Activated naive CD4-positive, alpha-beta T cell treated with anti-CD3 and anti-CD28 coated beads, Interleukin-2, amount 50 U/mL, for 24 hours (primary cell): ENCODE data around the gene BLVRB.

Experiments
- H3K27ac Mint-ChIP-seq: one replicate; pipeline ENCODE4 v1.8.0; 2021; ENCODE audit warnings: mild to moderate bottlenecking, mixed read lengths
- H3K27me3 Mint-ChIP-seq: one replicate; pipeline ENCODE4 v1.8.0; 2021; ENCODE audit warnings: mixed read lengths
- H3K36me3 Mint-ChIP-seq: one replicate; pipeline ENCODE4 v1.8.0; 2021; ENCODE audit warnings: mixed read lengths
- H3K4me1 Mint-ChIP-seq: one replicate; pipeline ENCODE4 v1.8.0; 2021; ENCODE audit warnings: mixed read lengths
- H3K4me3 Mint-ChIP-seq: one replicate; pipeline ENCODE4 v1.8.0; 2021; ENCODE audit warnings: mild to moderate bottlenecking, mixed read lengths
- H3K9me3 Mint-ChIP-seq: one replicate; pipeline ENCODE4 v1.8.0; 2021; ENCODE audit warnings: mixed read lengths

Gene BLVRB

DNA sequence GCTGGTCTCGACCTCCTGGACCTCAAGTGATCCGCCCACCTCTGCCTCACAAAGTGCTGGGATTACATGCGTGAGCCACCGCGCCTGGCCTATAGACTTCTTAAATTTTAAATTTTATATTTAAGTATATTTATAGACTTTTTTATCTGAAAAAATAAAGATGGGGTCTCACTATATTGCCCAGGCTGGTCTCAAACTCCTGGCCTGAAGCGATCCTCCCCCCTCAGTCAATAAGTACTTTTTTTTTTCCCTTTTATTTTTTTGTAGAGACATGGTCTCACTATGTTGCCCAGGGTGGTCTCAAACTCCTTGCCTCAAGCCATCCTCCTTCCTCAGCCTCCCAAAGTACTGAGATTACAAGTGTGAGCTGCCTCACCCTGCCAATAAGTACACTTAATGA, 41.6 kb downstream of the BLVRB start:
- Mint-ChIP-seq H3K27ac (peak overlapping the region; percentile 82), H3K4me3 (peak overlapping the region; percentile 98), H3K27me3 (no peaks in the 10 kb centered on the region), H3K9me3 (no peaks in the 10 kb centered on the region), H3K4me1 (peaks cover 28% of the 10 kb centered on the region), H3K36me3 (peaks cover 6% of the 10 kb centered on the region)

DNA sequence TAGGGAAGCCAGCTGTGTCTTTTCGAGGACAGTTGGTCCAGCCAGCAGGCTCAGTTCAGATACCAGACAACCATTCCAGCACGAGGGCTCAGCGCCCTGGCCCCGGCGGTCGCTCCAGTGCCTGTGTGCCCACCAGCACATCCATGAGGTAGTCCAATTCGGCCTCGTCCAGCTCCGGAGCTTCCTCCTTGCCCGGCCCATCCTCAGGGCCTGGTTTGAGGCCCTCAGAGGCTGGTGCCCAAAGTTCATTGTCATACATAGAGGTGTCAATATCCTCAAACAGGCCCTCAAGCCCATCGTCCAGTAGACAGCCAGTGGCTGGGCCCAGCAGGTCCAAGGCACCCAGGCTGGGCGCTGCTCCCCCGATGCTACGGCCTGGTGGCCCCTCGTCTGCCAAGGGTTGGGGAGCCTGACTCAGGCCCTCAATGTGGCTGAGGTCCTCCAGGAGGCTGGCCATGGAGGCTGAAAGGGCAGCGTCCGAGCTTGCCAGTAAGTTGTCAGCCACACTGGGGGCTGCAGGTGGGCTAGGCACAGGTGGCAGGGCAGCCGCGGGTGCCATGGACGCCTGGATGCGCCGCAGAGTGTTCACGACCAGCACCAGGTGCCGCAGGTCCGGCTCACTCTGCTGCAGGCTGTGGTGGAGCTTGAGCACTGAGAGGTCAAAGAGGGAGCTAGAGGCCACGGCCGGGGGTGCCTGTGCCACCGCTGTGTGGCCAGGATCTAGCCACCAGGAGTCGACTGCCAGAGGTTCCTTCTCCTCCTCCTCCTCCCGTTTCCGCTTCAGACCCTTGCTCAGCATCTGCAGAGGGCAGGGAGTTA, 42.6 kb downstream of the BLVRB start:
- Mint-ChIP-seq H3K9me3 (no peaks in the 10 kb centered on the region), H3K27ac (peak overlapping the region; percentile 56), H3K36me3 (peaks cover 6% of the 10 kb centered on the region), H3K27me3 (no peaks in the 10 kb centered on the region), H3K4me1 (peaks cover 29% of the 10 kb centered on the region), H3K4me3 (peak overlapping the region; percentile 98)

DNA sequence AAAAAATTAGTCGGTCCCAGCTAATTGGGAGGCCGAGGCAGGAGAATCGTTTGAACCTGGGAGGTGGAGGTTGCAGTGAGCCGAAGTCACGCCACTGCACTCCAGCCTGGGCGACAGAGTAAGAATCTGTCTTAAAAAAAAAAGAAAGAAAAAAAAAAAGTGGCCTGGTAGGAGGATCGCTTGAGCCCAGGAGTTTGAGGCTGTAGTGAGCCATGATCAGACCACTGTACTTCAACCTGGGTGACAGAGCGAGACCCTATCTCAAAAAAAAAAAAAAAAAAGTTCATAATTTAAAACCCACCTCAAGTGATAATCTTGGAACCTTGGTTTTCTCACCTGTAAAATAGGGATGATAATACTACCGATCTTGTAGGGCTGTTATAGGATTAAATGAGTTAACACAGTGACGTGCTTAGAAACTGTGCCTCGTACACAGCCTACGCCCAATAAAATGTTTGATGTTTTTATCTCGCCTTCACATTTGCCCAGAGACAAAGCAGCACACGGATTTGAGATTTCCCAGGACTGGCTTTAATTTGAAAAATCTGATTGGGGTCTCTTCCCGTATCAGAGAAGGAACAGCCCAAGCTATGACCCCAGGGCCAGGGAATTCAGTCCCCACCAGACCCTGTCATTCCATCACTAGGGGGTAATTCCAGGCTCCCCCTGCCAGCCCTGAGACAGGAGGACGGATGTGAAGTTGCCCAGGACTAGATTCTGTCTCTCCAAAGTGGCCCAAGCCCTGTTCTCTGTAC, 43.4 kb downstream of the BLVRB start:
- Mint-ChIP-seq H3K36me3 (peaks cover 6% of the 10 kb centered on the region), H3K9me3 (no peaks in the 10 kb centered on the region), H3K4me1 (peaks cover 32% of the 10 kb centered on the region), H3K27me3 (no peaks in the 10 kb centered on the region), H3K4me3 (peak overlapping the region; percentile 98), H3K27ac (peak overlapping the region; percentile 56)

DNA sequence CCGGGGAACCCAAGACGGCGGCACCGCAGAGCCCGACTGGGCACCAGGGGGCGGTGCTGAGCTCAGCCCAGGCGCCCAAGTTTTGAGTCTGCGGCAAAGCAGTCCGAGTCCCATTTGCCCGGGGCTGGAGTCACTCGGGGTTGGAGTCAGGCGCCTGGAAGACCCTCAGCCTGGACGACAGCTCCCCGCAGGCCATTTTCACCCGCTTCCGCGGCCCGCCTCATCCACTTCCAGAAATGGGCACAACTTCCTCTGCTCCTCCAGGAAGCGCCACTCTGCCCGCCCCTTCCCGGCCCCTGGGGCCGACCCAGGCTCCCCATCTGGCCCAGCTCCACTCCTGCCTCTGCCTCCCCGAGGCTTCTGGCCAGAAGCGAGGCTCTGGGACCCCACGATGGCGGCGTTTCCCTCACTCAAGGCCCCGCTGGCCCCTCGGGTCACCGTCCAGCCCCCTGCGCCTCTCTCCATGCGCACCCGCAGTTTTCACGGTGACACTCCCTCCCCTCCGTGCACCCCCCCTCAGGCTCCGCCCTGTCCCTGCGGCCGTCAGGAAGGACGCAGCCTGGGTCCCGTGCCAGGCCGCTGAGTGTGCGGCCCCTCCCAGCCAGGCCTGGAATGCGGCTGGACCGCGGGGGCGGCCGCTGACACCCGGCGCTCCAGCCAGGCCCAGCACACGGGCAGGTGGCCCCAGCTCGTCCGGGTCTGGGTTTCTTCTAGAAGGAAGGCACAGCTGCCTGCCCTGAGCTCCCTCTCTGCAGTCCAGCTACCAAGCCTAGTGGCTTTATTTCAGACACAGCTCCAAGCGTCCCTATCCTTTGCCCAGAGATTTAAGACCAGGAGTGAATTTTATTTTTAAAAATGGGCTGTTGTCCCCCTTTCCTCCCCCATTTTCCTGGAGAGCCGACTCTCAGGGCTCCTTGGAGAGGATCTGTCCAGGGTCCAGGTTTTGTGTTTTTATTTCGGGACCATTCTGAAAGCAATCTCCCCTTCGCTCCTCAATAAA, 44.5 kb downstream of the BLVRB start:
- Mint-ChIP-seq H3K27me3 (no peaks in the 10 kb centered on the region), H3K27ac (peak overlapping the region; percentile 86), H3K4me3 (peak overlapping the region; percentile 98), H3K9me3 (no peaks in the 10 kb centered on the region), H3K4me1 (peaks cover 33% of the 10 kb centered on the region), H3K36me3 (peaks cover 6% of the 10 kb centered on the region)

DNA sequence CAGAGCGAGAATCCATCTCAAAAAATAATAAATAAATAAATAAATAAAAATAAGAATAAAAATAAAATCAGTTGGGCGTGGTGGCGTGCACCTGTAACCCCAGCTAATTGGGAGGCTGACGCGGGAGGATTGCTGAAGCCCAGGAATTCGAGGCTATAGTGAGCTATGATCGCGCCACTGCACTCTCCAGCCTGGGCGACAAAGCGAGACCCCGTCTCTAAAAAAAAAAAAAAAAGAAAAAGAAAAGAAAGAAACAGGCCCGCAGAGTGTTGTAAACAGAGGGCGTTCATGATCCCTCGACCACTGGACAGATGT, 45.1 kb downstream of the BLVRB start:
- H3K27ac Mint-ChIP-seq: peak overlapping the region; percentile 65
- no peaks in the 10 kb centered on the region for H3K9me3 Mint-ChIP-seq
- peaks cover 6% of the 10 kb centered on the region for H3K36me3 Mint-ChIP-seq
- H3K4me1 Mint-ChIP-seq: peaks cover 30% of the 10 kb centered on the region
- peak overlapping the region; percentile 98 for H3K4me3 Mint-ChIP-seq
- H3K27me3 Mint-ChIP-seq: no peaks in the 10 kb centered on the region

DNA sequence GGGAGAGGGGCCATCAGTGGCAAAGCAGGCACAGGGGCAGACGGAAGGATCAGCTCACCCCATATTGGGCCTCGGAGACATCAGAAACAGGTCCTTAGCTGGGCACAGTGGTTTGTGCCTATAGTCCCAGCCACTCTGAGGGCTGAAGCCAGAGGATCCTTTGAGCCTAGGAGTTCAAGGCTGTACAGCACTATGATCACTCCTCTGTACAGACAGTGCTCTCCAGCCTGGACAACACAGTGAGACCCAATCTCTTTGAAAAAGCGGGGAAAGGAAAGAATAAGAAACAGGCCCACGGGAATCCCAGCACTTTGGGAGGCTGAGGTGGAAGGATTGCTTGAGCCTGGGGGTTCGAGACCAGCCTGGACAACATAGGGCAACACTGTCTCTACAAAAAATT, 45.8 kb downstream of the BLVRB start:
- H3K27me3 Mint-ChIP-seq: no peaks in the 10 kb centered on the region
- H3K9me3 Mint-ChIP-seq: no peaks in the 10 kb centered on the region
- no peak overlapping the region for H3K27ac Mint-ChIP-seq
- H3K4me1 Mint-ChIP-seq: peaks cover 30% of the 10 kb centered on the region
- peaks cover 6% of the 10 kb centered on the region for H3K36me3 Mint-ChIP-seq
- peak overlapping the region; percentile 62 for H3K4me3 Mint-ChIP-seq

DNA sequence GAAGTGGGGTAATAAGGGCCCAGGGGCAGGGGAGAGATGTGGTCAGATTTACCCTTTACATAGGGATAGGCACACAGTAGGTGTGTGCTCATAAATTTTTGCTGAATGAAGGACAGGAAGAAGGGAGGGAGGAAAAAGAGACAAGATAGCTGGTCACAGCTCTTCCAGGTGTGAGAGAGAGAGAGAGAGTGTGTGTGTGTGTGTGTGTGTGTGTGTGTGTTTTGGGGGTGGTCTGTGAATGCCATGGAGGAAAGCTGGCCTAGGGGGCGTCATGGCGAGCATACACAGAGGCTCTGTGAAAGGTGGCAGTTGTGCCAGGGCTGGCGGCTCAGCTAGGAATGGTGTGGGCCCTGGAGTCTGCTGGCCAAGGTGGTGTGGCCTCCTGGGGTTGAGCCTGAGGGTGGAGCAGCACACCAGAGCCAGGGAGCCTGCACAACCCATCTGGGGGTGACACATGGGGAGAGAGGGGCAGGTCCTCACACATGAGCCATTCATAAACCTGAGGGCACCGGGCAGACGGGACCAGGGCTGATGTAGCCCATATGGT, 46.4 kb downstream of the BLVRB start:
- Mint-ChIP-seq H3K4me3 (no peak overlapping the region), H3K36me3 (peaks cover 2% of the 10 kb centered on the region), H3K4me1 (peaks cover 29% of the 10 kb centered on the region), H3K9me3 (no peaks in the 10 kb centered on the region), H3K27me3 (no peaks in the 10 kb centered on the region), H3K27ac (no peak overlapping the region)

DNA sequence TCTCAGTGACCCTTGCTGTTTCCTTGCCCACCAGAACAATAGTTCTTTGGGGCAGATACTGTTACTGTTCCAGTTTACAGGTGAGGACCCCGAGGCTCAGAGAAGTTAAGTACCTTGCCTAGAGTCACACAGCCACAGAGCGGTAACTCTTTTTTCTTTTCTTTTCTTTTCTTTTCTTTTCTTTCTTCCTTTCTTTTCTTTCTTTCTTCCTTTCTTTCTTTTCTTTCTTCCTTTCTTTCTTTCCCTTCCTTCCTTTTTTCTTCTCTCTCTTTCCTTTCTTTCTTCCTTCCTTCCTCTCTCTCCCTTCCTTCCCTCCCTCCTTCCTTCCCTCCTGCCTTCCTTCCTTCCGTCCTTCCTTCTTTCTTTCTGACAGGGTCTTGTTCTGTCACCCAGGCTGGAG, 47.5 kb downstream of the BLVRB start:
- Mint-ChIP-seq H3K4me1 (peaks cover 26% of the 10 kb centered on the region), H3K9me3 (no peaks in the 10 kb centered on the region), H3K4me3 (no peak overlapping the region), H3K27me3 (no peaks in the 10 kb centered on the region), H3K27ac (peak overlapping the region; percentile 33), H3K36me3 (peaks cover 2% of the 10 kb centered on the region)

DNA sequence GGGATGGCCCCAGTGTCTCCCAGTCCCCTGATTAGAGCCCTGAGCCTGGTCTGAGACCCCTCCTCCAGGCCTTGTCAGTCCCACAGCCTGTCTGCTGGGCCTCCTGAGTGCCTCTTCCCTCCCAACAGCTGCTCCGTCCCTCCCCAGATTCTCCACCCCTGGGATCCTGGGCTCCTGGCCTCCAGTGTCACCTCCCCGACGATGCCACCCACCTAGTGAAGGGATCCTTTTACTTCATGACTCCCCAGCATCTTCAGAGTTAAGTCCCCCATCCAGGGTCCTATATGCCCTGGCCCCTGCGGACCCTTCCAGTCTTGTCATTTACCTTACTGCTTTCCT, 47.9 kb downstream of the BLVRB start:
- Mint-ChIP-seq H3K4me1 (peaks cover 25% of the 10 kb centered on the region), H3K27ac (no peak overlapping the region), H3K36me3 (peaks cover 2% of the 10 kb centered on the region), H3K27me3 (no peaks in the 10 kb centered on the region), H3K4me3 (no peak overlapping the region), H3K9me3 (no peaks in the 10 kb centered on the region)

DNA sequence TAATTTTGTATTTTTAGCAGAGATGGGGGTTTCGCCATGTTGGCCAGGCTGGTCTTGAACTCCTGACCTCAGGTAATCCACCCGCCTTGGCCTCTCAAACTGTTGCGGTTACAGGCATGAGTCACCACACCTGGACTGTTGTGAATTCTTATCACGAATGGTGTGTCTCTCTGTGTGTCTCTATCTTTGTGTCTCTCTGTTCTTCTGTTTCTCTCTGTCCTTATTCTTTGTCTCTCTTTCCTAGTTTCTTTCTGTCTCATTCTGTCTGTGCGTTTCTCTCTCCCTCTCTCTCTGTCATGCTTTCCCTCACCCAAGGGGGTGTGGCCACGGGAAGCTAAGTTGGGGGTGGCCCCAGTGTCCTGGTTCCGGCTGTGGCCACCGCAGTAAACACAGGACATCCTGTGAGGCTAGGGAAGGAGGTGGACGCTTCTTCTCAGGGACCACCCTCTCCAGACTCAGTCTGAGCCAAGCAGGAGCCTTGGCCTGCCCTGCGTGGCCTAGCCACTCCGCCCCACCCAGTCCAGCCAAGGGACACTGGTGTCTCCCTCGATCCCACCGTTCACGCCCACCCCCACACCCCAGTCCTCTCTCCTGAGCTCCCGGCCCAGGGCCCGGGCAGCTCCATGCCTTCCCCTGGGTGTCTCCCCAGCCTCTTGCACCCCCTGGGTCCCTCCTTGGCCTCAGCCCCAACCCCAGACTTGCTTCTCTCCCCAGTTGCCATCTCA, 48.5 kb downstream of the BLVRB start:
- no peaks in the 10 kb centered on the region for H3K9me3 Mint-ChIP-seq
- H3K27me3 Mint-ChIP-seq: no peaks in the 10 kb centered on the region
- no peak overlapping the region for H3K27ac Mint-ChIP-seq
- peaks cover 19% of the 10 kb centered on the region for H3K4me1 Mint-ChIP-seq
- no peak overlapping the region for H3K4me3 Mint-ChIP-seq
- peaks cover under 1% of the 10 kb centered on the region for H3K36me3 Mint-ChIP-seq

DNA sequence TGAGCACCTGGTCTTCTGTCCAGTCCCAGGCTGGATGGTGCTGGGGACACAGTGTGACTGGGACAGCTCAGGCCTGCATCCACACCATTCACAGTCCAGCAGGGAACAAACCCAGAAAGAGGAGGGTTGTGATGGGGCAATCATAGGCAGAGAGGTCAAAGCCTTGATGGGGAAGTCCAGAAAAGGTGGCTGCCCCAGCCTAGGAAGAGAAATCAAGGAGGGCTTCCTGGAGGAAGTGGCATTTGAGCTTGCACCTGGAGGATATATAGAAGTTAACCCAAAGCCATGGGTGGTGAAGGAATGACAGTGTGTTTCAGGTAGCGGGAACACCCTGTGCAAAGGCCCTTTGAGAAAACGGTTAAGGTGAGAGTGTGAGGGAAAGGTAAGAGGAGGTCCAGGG, 49.8 kb downstream of the BLVRB start:
- no peaks in the 10 kb centered on the region for H3K36me3 Mint-ChIP-seq
- H3K27ac Mint-ChIP-seq: no peak overlapping the region
- H3K4me1 Mint-ChIP-seq: peaks cover 11% of the 10 kb centered on the region
- H3K4me3 Mint-ChIP-seq: no peak overlapping the region
- H3K9me3 Mint-ChIP-seq: no peaks in the 10 kb centered on the region
- no peaks in the 10 kb centered on the region for H3K27me3 Mint-ChIP-seq

DNA sequence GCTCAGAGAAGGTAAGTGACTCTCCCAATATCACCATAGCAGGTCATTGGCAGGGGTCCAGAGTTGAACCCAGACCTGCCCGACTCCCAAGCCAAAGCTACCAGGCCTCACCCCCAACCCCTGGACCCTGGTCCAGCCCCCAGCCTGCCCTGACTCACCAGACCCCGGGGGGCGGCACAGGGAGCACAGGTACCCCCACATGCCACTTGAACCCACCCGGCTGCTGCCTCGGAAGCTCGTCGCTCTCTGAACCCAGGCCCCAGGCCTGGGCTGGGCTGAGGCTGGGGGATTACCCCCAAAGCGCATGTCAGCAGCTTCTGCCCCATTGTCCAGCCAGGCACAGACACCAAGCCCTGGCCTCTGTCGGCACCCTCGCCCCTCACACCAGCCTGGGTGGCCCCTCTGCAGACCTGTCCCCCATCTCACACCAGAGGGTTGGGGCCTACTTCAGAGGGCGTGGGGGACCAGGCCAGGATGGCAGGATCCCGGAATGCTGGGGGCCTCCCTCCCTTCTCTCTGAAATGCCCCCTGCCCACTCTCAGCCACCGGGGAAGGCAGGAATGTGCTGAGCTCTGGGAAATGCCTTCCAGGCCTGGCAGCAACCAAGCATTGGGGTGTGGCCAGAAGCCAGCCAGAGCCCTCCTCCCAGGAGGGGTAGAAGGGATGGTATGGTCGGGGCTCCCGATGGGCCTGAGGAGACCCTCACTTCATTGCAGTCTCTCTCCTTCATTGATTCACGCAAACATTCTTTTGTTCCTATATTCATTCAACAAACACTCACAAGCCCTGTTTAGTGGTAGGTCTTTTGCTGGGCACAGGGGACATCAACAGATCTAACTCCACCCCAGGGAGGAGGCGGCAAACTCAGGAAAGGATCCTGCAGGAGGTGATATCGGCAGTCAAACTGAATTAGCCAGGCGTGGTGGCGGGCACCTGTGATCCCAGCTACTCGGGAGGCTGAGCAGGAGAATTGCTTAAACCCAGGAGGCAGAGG, 50.7 kb downstream of the BLVRB start:
- Mint-ChIP-seq H3K9me3 (no peaks in the 10 kb centered on the region), H3K27ac (peak overlapping the region; percentile 70), H3K36me3 (no peaks in the 10 kb centered on the region), H3K4me1 (peaks cover 11% of the 10 kb centered on the region), H3K4me3 (no peak overlapping the region), H3K27me3 (no peaks in the 10 kb centered on the region)

DNA sequence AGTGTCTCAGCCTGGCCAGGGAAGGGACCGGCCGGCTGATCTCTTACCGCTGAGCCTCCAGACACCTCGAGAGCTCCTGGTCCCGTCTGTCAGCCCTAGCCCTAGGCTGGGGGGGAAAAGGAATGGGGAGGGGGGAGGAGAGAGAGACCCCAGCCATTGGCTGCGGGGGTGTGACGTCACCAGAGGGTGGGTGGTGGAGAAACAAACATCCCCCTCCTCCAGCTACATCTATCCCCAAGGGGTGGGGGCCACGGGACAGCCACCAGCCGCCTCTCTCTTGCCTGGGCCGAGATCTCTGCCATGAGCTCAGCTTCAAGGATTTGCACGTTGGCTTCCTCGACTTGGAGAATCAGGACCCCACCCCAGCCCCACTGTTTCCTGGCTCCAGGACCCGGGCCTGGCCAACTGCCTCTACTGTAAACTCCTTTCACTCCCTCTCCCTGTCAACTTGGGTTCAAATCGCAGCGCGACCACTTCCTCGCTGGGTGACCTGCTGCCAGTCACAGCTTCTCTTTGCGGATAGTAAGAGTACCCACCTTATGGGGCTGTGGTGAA, 52.2 kb downstream of the BLVRB start, which contains the start of gene PRX:
PRX (minus strand) TSS at position 88 of the 555 bp plus-strand sequence. CDS start 5,446 bp downstream, outside the sequence.
- H3K4me1 Mint-ChIP-seq: peaks cover 8% of the 10 kb centered on the region
- H3K4me3 Mint-ChIP-seq: no peak within 1 kb of the TSS
- no peaks in the 10 kb centered on the region for H3K9me3 Mint-ChIP-seq
- H3K36me3 Mint-ChIP-seq: no peaks in the 10 kb centered on the region
- no peaks in the 10 kb centered on the region for H3K27me3 Mint-ChIP-seq
- H3K27ac Mint-ChIP-seq: no peak within 1 kb of the TSS
